Measurements from ENCODE around the gene MPRIP. TPM values are rescaled to one million over a fixed set of nuclear protein-coding genes. Genes with fewer than 3 reads are reported as not detected.

MPRIP gene
- total RNA-seq, 4 donors from 2014 or later, result 130 to 244 (median 155) TPM

GRCh38 chr17:17227608-17228520 lies 185.6 kb downstream of the MPRIP start:
- H3K27ac ChIP-seq, result no peak overlapping the region
- intact Hi-C loops (cut with DNase I), result no loop called here
- no peak overlapping the region for H3K4me3 ChIP-seq (replicated peaks in 1 of 3)
- 81 to 83% methylated on average over 22 to 24 of the region's 25 CpGs for WGBS, 2 donors
- H3K9me3 ChIP-seq, result no peaks in the 10 kb centered on the region
- peaks cover 88 to 93% of the 10 kb centered on the region in 2 donors for H3K36me3 ChIP-seq
- DNase-seq, result peak in 1 of 2 donors; percentile 39
- H3K27me3 ChIP-seq, result no peaks in the 10 kb centered on the region
- no peak for TF ChIP-seq POLR2A (IDR thresholded peaks at IDR 0.05)
- no peak for TF ChIP-seq CTCF (IDR thresholded peaks at IDR 0.05)
- H3K4me1 ChIP-seq, result no peaks in the 10 kb centered on the region

- Histone ChIP-seq H3K27ac (no peak overlapping the region), H3K4me1 (peaks cover 0 to under 1% of the 10 kb centered on the region in 2 donors), H3K27me3 (no peaks in the 10 kb centered on the region), H3K4me3 (replicated peaks in 1 of 3) (no peak overlapping the region), H3K36me3 (peaks cover 81 to 87% of the 10 kb centered on the region in 2 donors), H3K9me3 (no peaks in the 10 kb centered on the region)
- WGBS, 2 donors, result 78 to 88% methylated on average over 17 of the region's 17 CpGs
- no peak for TF ChIP-seq POLR2A (IDR thresholded peaks at IDR 0.05)
- TF ChIP-seq CTCF (IDR thresholded peaks at IDR 0.05), result no peak
- peak; percentile 40 to 49 for DNase-seq
- intact Hi-C loops (cut with DNase I), result no loop called here
These were observed 186.4 kb downstream of the MPRIP start for GRCh38 chr17:17228521-17229279.

- H3K27ac ChIP-seq, result no peak overlapping the region
- H3K27me3 ChIP-seq, result no peaks in the 10 kb centered on the region
- 84 to 87% methylated on average over 26 of the region's 26 CpGs for WGBS, 2 donors
- peaks cover 72 to 77% of the 10 kb centered on the region in 2 donors for H3K36me3 ChIP-seq
- no peaks in the 10 kb centered on the region for H3K9me3 ChIP-seq
- TF ChIP-seq POLR2A (IDR thresholded peaks at IDR 0.05) (no peak), CTCF (IDR thresholded peaks at IDR 0.05) (no peak)
- intact Hi-C loops (cut with DNase I), result no loop called here
- no peak overlapping the region for H3K4me3 ChIP-seq (replicated peaks in 1 of 3)
- DNase-seq, result no peak
- peaks cover 0 to 11% of the 10 kb centered on the region in 2 donors for H3K4me1 ChIP-seq
These were observed 187.4 kb downstream of the MPRIP start for GRCh38 chr17:17229416-17230384.

GRCh38 chr17:17231621-17232302 lies 189.5 kb downstream of the MPRIP start:
- DNase-seq, result no peak
- Histone ChIP-seq H3K27ac (no peak overlapping the region), H3K9me3 (no peaks in the 10 kb centered on the region), H3K27me3 (no peaks in the 10 kb centered on the region), H3K36me3 (peaks cover 51 to 57% of the 10 kb centered on the region in 2 donors), H3K4me1 (peaks cover 13 to 24% of the 10 kb centered on the region in 2 donors), H3K4me3 (replicated peaks in 1 of 3) (no peak overlapping the region)
- intact Hi-C loops (cut with DNase I), result no loop called here
- WGBS, 2 donors, result 90 to 91% methylated on average over 16 of the region's 16 CpGs
- TF ChIP-seq CTCF (IDR thresholded peaks at IDR 0.05) (no peak), POLR2A (IDR thresholded peaks at IDR 0.05) (no peak)
